ENCODE measurements around the gene MAPKAP1. TPM values are rescaled to one million over a fixed set of nuclear protein-coding genes. Genes with fewer than 3 reads are reported as not detected.

MAPKAP1 gene
- total RNA-seq, 1 donor from 2014 or later: 67.3 TPM

GRCh38 chr9:125652759-125653158 is 54.2 kb downstream of the MAPKAP1 start:
- H3K4me1 Mint-ChIP-seq (ENCODE audit: unreplicated experiment): peaks cover 35% of the 10 kb centered on the region
- H3K27me3 Mint-ChIP-seq: no peaks in the 10 kb centered on the region
- H3K36me3 Mint-ChIP-seq: peaks cover 21% of the 10 kb centered on the region
- H3K9me3 Mint-ChIP-seq: no peaks in the 10 kb centered on the region
- DNase-seq (ENCODE audit: extremely low spot score, unreplicated experiment): no peak
- no peak overlapping the region for H3K4me3 Mint-ChIP-seq
- TF ChIP-seq CTCF (conservative IDR thresholded peaks at IDR 0.05): no peak
- no peak overlapping the region for H3K27ac Mint-ChIP-seq

GRCh38 chr9:125652233-125652594 is 54.8 kb downstream of the MAPKAP1 start:
- DNase-seq (ENCODE audit: extremely low spot score, unreplicated experiment): no peak
- Mint-ChIP-seq H3K27ac (no peak overlapping the region), H3K36me3 (peaks cover 20% of the 10 kb centered on the region), H3K27me3 (no peaks in the 10 kb centered on the region), H3K4me1 (ENCODE audit: unreplicated experiment) (peaks cover 35% of the 10 kb centered on the region), H3K9me3 (no peaks in the 10 kb centered on the region), H3K4me3 (no peak overlapping the region)
- no peak for TF ChIP-seq CTCF (conservative IDR thresholded peaks at IDR 0.05)

- no peaks in the 10 kb centered on the region for H3K27me3 Mint-ChIP-seq
- H3K27ac Mint-ChIP-seq: no peak overlapping the region
- no peak overlapping the region for H3K4me3 Mint-ChIP-seq
- peaks cover 36% of the 10 kb centered on the region for H3K4me1 Mint-ChIP-seq (ENCODE audit: unreplicated experiment)
- no peak for DNase-seq (ENCODE audit: extremely low spot score, unreplicated experiment)
- peaks cover 20% of the 10 kb centered on the region for H3K36me3 Mint-ChIP-seq
- no peaks in the 10 kb centered on the region for H3K9me3 Mint-ChIP-seq
- no peak for TF ChIP-seq CTCF (conservative IDR thresholded peaks at IDR 0.05)
These were observed 55.3 kb downstream of the MAPKAP1 start for GRCh38 chr9:125651576-125652232.

DNA sequence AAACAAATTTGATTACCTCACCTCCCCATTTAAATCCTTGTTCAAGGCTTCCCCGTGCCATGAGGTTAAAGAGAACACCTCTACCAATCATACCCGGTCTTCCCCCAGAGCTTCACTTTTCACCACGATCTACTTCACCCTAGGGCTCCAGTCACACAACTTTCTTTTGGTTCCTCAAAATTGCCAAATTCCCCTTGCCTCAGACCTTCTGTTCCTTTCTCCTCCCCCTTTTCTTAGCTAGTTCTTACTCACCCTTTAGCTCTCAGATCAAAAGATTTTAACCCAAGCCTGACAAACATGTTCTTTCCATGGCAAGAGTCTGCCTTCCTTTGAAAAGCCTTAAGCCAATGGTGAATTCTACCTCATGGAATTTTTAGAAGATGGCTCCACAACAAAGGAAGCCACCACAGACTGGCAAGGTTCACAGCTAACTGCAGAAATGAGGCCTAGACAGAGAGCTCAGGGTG is 56.7 kb downstream of the MAPKAP1 start:
- no peak overlapping the region for H3K4me3 Mint-ChIP-seq
- TF ChIP-seq CTCF (conservative IDR thresholded peaks at IDR 0.05): no peak
- H3K4me1 Mint-ChIP-seq (ENCODE audit: unreplicated experiment): peaks cover 33% of the 10 kb centered on the region
- DNase-seq (ENCODE audit: extremely low spot score, unreplicated experiment): no peak
- H3K36me3 Mint-ChIP-seq: peaks cover 20% of the 10 kb centered on the region
- no peaks in the 10 kb centered on the region for H3K27me3 Mint-ChIP-seq
- H3K9me3 Mint-ChIP-seq: no peaks in the 10 kb centered on the region
- no peak overlapping the region for H3K27ac Mint-ChIP-seq

GRCh38 chr9:125649826-125650225 is 57.2 kb downstream of the MAPKAP1 start:
- H3K27me3 Mint-ChIP-seq: no peaks in the 10 kb centered on the region
- DNase-seq (ENCODE audit: extremely low spot score, unreplicated experiment): no peak
- H3K9me3 Mint-ChIP-seq: no peaks in the 10 kb centered on the region
- peaks cover 33% of the 10 kb centered on the region for H3K4me1 Mint-ChIP-seq (ENCODE audit: unreplicated experiment)
- no peak overlapping the region for H3K4me3 Mint-ChIP-seq
- peaks cover 20% of the 10 kb centered on the region for H3K36me3 Mint-ChIP-seq
- no peak overlapping the region for H3K27ac Mint-ChIP-seq
- no peak for TF ChIP-seq CTCF (conservative IDR thresholded peaks at IDR 0.05)

Data from type B pancreatic cell (in vitro differentiated cells).